GM12864 (cell line): Measurements from ENCODE around the gene RNF212B.
"Not testable (repeated sequence)": the region's sequence is repeated elsewhere in the genome, so short reads cannot be mapped to it uniquely, and the experiment has no call there.

ENCODE experiments used
- DNase-seq: peaks from one replicate; pipeline ENCODE4 v3.0.0-alpha.2; 2011; ENCODE audit warnings: low read depth
- H3K4me3 ChIP-seq: 2 replicates; pipeline ENCODE4 v1.5.1; 2011; ENCODE audit warnings: mild to moderate bottlenecking, low read depth, low read length, control low read depth
- CTCF ChIP-seq: IDR thresholded peaks from 2 replicates; pipeline ENCODE4 v1.5.1; 2011; ENCODE audit warnings: low read depth, mild to moderate bottlenecking, moderate library complexity, low read length, control low read depth, inconsistent platforms; ENCODE audit errors: missing control alignments

Gene RNF212B

GRCh38 chr14:23207146-23207540, 30.6 kb upstream of the RNF212B start:
- no peak for TF ChIP-seq CTCF
- DNase-seq = no peak
- no peak overlapping the region for H3K4me3 ChIP-seq

GRCh38 chr14:23208324-23208723, 29.4 kb upstream of the RNF212B start:
- no peak for TF ChIP-seq CTCF
- no peak overlapping the region for H3K4me3 ChIP-seq
- no peak for DNase-seq

GRCh38 chr14:23209651-23210423, 27.9 kb upstream of the RNF212B start:
- no peak for TF ChIP-seq CTCF
- no peak overlapping the region for H3K4me3 ChIP-seq
- DNase-seq = no peak

- no peak for DNase-seq
- no peak overlapping the region for H3K4me3 ChIP-seq
- no peak for TF ChIP-seq CTCF
Measured at GRCh38 chr14:23215421-23215820, 22.3 kb upstream of the RNF212B start.

DNA sequence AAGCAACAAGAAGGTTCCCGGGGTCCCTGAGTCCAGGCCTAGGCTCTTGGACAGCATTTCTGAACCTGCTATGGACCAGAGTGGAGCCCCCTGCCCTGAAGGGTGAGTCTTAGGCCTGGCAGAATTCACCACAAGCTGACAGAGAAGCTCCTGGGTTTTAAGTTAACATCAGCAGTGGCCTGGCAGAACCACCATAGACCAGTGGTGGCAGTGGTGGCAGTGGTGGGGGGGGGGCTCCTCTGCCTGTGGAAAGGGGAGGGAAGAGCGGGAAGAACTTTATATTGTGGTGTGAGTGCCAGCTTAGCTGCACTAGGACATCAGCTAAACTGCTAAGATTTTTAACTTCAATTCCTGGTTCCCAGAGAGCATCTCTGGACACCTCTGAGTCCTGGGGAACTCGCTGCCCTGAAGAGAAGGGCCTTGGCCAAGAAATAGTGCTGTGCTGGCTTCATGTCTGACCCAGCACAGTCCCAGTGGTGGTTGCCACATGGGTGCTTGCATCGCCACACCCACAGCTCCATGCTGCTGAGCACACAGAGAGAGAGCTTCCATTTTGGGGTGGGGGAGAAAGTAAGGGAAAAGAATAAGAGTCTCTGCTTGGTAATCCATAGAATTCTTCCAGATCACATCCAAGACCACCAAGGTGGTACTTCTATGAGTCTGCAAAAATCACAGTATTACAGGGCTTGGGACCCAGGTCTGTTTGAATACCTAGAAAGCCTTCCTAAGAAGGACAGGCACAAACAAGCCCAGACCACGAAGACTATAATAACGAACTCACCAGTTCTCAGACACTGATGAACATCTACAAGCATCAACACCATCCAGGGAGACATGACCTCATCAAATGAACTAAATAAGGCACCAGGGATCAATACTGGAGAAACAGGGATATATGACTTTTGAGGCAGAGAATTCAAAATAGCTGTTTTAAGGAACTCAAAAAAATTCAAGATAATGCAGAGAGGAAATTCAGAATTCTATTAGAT, 20.4 kb upstream of the RNF212B start:
- no peak overlapping the region for H3K4me3 ChIP-seq
- DNase-seq = no peak

DNA sequence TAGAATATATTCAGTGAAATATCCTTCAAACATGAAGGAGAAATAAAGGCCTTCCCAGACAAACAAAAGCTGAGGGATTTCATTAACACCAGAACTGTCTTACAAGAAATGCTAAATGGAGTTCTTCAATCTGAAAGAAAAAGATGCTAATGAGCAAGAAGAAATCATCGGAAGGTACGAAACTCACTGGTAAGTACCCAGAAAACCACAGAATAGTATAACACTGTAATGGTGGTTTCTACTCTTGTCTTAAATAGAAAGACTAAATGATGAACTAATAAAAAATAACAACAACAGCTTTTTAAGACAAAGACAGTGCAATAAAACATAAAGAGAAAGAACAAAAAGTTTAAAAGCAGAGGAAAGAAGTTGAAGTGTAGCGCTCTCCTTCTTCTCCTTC, 18.7 kb upstream of the RNF212B start:
- H3K4me3 ChIP-seq = no peak overlapping the region
- no peak for DNase-seq
- TF ChIP-seq CTCF = no peak

More for the DNA sequence above, 20.4 kb upstream of the RNF212B start:
- no peak for TF ChIP-seq CTCF

- H3K4me3 ChIP-seq, DNase-seq: not testable (repeated sequence)
Measured at GRCh38 chr14:23224958-23225357, 12.8 kb upstream of the RNF212B start.
